Forelimb muscle (tissue), 1 donor: ENCODE data around the gene ATP5MG. TPM values are rescaled to one million over a fixed set of nuclear protein-coding genes. Genes with fewer than 3 reads are reported as not detected.
"Not testable (repeated sequence)": the region's sequence is repeated elsewhere in the genome, so short reads cannot be mapped to it uniquely, and the experiment has no call there.

ENCODE experiments used
- DNase-seq: peaks from one replicate; pipeline ENCODE4 v3.0.0-alpha.2; 2013; ENCODE audit warnings: low read depth
- polyA plus RNA-seq: library from polyadenylated mRNA; unstranded; fragments of 120-200 nt; gene quantifications from one replicate; pipeline ENCODE4 v1.2.1, GENCODE V29; 2013; ENCODE audit not compliant: insufficient read length

ATP5MG gene
- polyA plus RNA-seq, 1 donor: 416 TPM

- no peak for DNase-seq
Measured at GRCh38 chr11:118406599-118407166, 5.3 kb downstream of the ATP5MG start.

- DNase-seq: no peak
Measured at GRCh38 chr11:118410055-118410745, 8.8 kb downstream of the ATP5MG start.

- no peak for DNase-seq
Measured at GRCh38 chr11:118411530-118411929, 10.1 kb downstream of the ATP5MG start.

GRCh38 chr11:118412921-118413320, 11.5 kb downstream of the ATP5MG start:
- DNase-seq: no peak

GRCh38 chr11:118415062-118415738, 13.8 kb downstream of the ATP5MG start:
- no peak for DNase-seq

- DNase-seq: no peak
Measured at GRCh38 chr11:118415739-118416068, 14.3 kb downstream of the ATP5MG start.

GRCh38 chr11:118416900-118417299, 15.5 kb downstream of the ATP5MG start:
- not testable (repeated sequence) for DNase-seq

GRCh38 chr11:118417801-118418200, 16.4 kb downstream of the ATP5MG start:
- DNase-seq: no peak

GRCh38 chr11:118418766-118419165, 17.4 kb downstream of the ATP5MG start:
- no peak for DNase-seq

- no peak for DNase-seq
Measured at GRCh38 chr11:118427707-118428106, 26.3 kb downstream of the ATP5MG start.

GRCh38 chr11:118430956-118431355, 29.6 kb downstream of the ATP5MG start:
- no peak for DNase-seq

- no peak for DNase-seq
Measured at GRCh38 chr11:118434123-118434552, 32.7 kb downstream of the ATP5MG start.

GRCh38 chr11:118434553-118435289, 33.3 kb downstream of the ATP5MG start:
- no peak for DNase-seq

- DNase-seq: no peak
Measured at GRCh38 chr11:118435290-118435892, 34.0 kb downstream of the ATP5MG start.

GRCh38 chr11:118435893-118436624, 34.7 kb downstream of the ATP5MG start, which contains the start of gene KMT2A:
Gene KMT2A, plus strand, starts transcription at chr11:118436492. Its CDS starts 21 bp downstream, at chr11:118436513.
- peak; percentile 81 for DNase-seq

- DNase-seq: no peak
Measured at GRCh38 chr11:118436639-118437207, 35.3 kb downstream of the ATP5MG start.

GRCh38 chr11:118437208-118438125, 36.1 kb downstream of the ATP5MG start:
- no peak for DNase-seq

- peak; percentile 79 for DNase-seq
Measured at GRCh38 chr11:118438314-118438931, 37.0 kb downstream of the ATP5MG start.

- DNase-seq: no peak
Measured at GRCh38 chr11:118439646-118440045, 38.2 kb downstream of the ATP5MG start.
